ENCODE results near the gene SIGLEC15.
"Not testable (repeated sequence)": the region's sequence is repeated elsewhere in the genome, so short reads cannot be mapped to it uniquely, and the experiment has no call there.

Gene SIGLEC15

DNA sequence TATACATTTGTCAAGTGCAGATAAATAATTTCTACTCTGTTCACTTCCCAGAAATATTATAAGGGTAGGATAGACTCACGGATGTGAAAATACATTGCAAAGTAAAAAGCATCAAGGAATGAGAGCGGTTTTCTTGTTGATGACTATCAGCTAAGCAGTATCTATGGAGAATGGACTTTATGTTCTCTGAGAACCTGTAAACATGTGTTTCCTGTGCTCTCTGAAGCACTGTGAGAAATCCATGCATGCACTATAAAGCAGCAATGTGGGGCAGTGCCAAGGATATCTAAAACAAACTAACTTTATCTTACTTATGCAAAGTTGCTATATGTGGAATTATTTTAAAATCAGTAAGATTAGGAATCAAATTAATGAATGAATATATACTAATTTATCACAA lies 4.4 kb upstream of the SIGLEC15 start:
- no peak for DNase-seq

DNA sequence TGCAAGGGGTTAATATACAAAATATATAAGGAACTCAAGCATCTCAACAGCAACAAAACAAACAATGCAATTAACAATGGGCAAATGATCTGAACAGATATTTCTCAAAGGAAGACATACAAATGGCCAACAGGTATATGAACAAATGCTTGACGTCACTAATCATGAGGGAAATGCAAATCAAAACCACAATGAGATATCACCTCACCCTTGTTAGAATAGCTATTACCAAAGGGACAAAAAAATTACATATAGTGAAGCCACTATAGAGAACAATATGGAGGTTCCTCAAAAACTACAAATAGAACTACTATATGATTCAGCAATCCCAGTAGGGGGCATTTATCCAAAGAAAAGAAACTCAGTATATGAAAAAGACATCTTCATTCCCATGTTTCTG lies 3.8 kb upstream of the SIGLEC15 start:
- no peak for DNase-seq

DNA sequence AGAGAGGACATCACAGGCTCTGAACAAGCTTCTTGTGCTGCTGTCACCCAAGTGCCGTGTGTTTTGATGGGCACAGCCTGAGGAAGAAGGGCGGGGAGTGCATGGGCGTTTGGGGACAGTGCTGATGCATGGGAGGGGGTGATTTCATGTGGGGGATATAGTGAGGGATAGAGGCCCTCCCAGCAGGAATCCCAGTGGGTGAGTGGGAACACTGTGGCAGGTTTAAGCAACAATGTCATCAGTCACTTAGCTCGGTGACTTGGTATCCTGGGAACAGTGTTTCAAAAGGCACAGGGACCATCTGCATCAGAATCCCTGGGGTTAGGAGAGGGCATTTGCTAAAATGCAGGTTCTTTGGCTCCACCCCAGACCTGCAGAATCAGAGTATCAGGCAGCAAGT lies 609 bp downstream of the SIGLEC15 start:
- DNase-seq = no peak

DNA sequence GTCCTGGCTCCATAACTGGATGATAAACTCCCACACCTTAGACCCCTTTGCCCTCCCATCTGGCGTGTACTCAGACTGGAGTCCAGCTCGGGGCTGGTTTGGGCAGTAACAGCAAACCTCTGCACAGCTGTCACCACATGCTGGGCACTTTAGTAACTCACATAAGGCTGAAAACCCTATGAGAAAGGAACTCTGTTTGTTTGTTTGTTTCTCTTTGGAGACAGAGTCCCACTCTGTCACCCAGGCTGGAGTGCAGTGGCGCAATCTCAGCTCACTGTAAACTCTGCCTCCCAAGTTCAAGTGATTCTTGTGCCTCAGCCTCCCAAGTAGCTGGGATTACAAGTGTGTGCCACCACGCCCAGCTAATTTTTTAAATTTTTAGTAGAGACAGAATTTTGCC lies 1.2 kb downstream of the SIGLEC15 start:
- DNase-seq = not testable (repeated sequence)

DNA sequence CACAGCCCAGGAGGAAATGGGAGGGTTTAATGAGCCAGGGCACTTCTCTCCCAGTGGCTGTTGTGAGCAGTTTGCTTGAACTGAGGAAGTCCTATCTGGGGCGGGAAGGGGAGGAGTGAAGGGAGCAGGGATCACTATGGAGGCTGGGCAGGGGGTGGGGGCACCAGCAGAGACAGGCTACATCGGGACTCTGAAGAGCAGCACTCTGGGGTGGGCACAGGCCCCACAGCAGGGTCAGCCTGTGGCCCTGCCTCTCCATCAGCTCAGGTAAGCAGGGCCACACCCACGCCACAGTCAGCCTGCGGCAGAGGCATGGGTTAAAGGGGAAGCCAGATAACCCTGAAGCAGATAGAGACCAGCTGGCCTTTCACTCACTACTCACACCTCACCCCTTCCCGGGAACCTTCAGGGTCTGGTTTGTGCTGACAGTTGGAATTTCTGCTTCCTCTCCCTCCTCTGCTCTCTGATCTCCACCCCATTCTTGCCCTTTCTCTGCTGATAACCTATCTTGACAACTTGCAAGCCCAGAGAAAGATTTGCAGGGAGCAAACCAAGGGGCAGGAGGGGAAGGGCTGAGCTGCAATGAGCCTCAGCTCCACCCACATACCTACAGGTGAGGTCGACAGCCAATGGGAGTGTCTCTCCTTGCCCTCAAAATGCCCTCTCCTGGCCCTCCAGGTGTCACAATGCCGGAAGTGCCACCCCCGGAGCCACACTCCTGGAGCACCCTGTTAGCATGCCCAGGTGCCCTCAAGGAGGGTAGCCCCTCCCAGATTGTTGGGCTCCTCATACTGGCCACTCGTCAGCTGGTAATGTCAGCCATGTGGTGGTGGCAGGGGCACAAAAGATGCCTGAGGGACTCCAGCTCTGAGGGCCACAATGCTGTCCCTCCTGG lies 3.7 kb downstream of the SIGLEC15 start:
- DNase-seq = no peak

DNA sequence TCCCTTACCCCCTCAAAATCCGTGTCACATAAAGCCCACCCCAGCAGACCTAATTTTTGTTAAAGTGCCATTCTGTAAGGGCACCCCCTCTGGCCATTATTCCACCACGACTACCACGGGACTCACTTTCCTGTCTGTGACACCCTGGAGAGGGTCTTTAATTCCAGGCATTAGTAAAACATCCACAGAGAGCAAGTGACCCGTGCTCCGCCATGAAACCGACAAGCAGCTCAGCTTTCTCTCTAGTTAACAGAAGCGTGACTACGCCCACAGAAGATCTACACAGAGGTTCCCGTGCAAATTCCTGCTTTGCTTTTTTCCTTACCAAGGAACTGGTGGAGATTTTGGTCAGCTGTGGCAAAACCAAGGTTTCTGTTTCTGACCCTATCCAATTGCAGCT lies 4.4 kb downstream of the SIGLEC15 start:
- DNase-seq = no peak

DNA sequence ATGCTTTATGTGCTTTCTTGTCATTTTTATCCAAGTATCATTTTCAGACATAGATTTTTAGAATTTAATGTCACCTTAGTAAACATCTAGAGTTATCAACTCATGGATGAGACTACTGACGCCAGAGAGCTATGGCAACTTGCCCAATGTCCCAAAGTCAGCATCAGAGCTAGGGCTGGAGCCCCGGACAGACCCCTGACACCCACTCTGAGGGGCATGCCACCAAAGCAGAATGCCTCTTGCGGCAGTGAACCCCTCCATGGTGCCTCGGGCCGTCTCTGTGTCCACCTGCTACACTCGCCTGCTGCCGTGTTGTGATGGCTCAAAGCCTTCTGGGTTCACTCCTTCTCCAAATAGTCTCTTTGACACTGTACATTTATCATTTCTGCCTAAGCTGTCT lies 5.4 kb downstream of the SIGLEC15 start:
- no peak for DNase-seq

DNA sequence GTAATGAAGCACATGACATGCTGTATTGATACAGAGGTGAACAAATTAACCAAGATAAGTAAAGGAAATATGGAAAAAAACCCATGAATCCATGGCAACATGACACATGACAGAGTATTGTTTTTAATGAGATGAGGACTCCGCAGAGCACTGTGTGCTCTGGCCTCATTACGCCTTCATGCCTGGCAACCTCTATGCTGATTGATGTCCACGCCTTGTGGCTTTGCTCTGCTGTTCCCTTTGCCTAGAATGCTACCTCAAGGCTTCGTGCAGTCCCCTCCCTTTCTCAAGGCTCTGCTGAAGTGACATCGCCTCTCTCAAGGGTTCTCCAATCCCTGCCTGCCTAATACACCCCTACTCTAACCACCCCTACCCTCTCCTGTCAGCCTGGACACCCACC lies 8.4 kb downstream of the SIGLEC15 start:
- no peak for DNase-seq

DNA sequence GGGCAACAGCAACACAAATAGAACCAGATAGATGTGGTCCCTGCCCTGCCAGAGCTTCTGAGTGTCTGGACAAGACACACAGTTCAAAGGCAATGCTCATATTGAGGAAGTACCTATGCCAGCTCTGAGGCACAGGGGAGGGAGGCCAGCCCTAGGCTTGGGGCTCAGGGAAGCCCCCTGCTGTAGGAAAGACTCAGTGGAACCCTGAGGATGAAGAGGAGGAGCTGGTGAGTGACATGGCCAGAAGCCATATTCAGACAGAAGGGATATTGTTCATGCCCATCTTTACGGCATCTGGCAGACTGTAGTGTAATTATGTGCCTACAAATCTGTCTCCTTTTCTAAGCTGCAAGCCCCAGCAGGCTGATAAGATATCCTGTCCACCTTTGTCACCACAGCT lies 8.8 kb downstream of the SIGLEC15 start:
- DNase-seq = peak; percentile 32

DNA sequence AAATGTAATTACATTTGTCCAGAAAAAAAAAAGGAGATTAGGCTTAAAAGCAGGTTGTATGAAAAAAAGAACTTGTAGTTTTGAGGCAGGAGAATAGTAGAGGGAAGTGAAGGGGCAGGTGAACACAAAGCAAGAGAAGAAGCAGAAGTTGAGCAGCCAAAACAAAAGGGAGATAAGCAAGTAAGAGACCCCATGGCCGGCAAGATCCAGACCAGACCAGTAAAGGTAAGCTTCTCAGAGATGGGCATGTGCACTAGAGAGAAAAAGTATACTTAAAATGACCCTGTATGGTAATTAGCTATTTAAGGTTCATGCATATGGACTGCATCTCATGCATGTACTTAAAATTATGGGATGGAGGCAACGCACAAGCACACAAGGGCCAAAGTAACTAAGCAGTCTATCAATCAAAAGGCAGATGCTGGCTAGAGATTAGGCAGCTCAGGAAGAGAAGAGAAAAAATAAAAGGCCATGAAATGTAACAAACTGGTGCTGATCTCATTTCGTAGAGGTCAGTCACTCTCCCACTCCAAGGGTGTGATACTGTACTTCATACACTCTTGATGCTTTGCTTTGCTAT lies 9.7 kb downstream of the SIGLEC15 start:
- DNase-seq = no peak

DNA sequence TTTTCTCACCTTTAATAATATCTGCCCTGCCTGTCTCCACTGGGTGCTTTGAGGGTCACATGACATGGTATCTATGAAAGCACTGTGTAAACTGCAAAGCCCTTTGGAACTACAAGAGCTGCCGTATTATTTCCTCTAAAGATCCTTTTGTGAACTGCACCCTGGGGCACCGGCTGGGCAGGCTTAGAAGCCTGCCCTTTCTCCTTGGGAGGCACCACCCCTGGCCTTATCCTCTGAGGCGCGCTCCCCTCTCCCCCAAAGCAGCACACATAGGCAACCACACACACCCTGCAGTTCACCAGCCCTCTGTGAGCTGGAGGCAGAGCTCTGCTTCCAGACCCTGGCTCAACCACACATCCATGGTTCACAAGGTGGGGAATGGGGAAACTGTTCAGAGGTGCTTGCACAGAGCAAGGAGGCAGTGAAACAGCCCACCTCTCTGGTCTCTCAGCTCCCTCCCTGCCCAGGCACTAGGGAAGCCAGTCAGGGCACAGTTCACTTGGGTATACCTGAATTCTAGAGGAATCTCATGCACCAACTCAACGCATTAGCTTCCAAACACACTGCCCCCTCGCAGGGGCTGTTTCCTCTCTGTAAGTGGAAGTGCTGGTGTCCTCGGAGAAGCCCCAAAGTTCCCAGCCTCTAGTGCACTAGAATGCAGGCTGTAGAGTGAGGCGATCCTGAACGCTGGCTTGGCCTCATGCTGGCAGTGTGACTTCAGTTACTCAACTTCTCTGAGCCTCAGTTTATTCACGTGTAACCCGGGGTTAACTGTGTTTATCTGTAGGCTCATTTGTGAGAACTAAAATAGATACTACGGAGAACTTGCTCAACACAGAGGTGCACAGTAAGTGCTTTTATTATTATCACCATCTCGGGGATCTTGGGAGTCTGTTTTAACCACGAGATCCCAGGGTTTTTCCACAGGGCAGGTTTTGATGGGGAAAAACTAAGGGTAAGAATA lies 11.0 kb downstream of the SIGLEC15 start:
- DNase-seq = no peak

DNA sequence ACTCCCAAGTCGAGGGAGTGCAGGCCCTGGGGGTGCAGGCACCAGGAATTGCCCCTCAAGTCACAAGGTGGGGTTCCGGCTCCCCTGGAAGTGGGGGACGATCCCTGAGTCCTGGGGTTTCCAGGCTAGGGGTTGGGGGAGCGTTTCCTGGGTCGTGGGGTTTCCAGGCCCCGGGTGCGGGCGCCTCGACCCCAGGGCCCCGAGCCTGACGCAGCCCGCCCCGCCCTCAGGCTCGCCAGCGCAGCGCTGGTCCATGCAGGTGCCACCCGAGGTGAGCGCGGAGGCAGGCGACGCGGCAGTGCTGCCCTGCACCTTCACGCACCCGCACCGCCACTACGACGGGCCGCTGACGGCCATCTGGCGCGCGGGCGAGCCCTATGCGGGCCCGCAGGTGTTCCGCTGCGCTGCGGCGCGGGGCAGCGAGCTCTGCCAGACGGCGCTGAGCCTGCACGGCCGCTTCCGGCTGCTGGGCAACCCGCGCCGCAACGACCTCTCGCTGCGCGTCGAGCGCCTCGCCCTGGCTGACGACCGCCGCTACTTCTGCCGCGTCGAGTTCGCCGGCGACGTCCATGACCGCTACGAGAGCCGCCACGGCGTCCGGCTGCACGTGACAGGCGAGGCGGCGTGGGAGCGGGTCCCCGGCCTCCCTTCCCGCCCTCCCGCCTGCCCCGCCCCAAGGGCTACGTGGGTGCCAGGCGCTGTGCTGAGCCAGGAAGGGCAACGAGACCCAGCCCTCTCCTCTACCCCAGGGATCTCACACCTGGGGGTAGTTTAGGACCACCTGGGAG lies 12.0 kb downstream of the SIGLEC15 start:
- DNase-seq = no peak

DNA sequence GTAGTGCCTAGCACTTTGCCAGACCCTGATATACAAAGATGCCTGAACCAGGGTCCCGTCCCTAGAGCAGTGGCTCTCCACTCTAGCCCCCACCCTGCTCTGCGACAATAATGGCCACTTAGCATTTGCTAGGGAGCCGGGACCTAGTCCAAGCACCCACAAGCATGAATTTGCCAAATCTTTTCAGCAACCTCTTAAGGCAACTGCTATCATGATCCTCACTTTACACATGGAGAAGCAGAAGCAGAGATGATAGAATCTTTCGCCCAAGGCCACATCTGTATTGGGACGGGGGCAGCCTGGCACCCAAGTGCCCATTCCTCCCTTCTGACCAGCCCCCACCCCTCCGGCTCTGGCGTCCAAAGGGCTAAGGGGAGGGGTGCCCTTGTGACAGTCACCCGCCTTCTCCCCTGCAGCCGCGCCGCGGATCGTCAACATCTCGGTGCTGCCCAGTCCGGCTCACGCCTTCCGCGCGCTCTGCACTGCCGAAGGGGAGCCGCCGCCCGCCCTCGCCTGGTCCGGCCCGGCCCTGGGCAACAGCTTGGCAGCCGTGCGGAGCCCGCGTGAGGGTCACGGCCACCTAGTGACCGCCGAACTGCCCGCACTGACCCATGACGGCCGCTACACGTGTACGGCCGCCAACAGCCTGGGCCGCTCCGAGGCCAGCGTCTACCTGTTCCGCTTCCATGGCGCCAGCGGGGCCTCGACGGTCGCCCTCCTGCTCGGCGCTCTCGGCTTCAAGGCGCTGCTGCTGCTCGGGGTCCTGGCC lies 13.0 kb downstream of the SIGLEC15 start:
- DNase-seq = peak; percentile 32

DNA sequence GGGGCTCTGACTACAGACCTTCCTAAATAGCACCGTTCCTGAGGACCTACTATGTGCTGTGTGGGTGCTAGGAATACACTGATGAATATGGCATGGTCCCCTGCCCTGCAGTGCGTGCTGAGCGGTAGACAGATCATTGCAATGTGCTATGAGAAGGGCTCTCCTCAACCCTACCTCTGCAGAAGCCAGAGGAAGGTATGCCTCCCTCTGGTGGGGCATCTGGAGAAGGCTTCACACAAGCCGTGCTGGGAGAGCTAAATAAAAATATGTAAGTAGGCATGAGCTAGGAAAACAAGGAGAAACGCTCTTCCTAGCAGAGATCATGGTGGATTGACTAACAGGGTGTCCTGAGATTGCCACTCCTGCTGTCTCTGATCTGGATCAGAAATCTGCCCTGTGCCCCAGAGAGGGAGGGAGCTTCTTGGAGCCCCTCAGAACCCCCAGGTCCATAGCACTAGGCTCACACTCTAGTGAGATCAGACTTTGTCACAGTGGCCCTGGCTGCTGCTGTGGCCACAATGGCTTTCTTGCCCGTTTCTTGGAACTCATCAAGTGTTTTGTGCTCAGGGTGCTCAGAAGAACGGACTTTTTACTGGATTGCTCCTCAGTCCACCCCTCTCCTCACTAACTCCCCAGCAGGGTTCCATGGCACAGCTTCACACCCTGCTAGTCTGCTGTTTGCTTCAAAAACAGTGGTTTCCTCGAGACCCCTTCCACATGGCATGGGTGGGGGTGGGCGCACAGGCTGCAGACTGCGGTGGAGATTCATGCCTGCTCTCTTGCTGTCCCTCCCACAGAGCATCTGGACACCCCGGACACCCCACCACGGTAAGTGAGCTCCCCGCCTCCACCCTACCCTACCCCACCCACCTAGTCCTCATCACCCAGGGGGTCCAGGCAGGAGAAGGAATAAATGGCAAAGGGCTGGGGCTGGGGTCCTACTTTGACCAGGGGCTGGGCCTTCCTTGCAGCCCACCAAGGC lies 14.2 kb downstream of the SIGLEC15 start:
- DNase-seq = peak; percentile 35

DNA sequence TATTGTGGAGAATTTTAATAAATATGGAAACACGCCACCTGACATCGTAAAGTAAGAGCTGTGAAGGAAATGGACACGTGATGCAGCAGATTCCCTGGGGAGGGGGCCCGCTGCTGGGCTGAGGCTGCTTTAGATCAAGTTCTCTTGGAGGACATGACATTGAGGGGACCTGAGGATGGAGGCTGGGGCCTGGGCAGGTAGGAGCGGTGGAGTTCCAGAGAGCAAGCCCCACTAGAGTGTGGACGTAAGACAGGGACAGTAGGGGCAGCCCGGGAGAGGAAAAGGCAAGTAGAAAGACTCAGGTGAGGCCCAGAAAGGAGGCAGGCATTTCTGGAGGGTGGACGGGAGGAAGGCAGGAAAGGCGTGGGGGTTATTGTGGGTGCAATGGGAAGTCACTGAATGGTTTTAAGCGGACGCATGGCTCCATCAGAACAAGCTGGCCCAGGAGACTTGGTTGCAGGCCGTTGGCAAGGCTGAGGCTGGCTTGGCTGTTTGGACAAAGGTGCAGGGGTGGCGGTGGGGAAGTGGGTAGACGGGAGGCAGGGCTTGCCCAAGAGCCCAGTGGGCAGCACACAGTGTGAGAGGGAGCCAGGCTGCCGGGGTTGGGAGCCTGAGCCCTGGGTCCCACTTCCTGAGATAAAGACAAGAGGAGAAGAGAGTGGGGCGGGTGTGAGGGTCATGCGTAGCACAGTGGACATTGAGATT lies 15.7 kb downstream of the SIGLEC15 start:
- DNase-seq = no peak

DNA sequence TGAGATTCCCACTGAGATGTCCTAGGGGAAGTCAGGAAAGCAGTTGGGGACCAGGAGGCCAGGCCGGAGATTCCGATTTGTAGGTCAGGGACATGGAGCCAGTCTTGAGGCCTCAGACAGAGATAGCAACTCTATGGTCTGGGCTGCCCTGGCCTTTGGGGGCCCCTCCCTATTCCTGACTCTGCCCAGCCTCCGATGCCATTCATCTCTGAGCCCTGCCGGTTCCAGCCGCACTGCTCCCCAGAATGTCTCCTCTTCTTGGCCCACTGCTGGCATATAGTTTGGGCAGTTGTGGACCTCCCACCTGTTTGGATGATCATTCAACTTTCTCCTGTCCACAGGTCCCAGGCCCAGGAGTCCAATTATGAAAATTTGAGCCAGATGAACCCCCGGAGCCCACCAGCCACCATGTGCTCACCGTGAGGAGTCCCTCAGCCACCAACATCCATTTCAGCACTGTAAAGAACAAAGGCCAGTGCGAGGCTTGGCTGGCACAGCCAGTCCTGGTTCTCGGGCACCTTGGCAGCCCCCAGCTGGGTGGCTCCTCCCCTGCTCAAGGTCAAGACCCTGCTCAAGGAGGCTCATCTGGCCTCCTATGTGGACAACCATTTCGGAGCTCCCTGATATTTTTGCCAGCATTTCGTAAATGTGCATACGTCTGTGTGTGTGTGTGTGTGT lies 16.4 kb downstream of the SIGLEC15 start:
- no peak for DNase-seq

DNA sequence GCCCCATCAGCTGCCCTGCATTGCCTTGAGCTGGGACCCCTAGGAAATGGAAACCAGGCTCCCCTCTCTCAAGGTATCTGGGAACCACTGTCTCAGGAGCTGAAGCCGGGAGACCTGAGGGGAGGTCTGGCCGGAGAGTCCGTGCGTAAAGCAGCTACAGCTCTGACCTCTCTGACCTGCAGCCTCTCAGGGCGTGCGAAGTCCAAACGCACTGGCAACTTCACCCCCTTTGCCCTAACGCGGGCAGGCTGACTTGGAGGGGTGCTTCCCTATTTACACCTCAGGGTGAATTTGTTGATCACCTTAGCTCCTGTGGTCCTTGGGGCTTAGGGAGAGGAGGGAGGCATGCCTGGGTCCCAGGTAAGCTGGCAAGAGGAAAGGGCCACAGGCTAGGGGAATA lies 17.5 kb downstream of the SIGLEC15 start:
- DNase-seq = no peak

DNA sequence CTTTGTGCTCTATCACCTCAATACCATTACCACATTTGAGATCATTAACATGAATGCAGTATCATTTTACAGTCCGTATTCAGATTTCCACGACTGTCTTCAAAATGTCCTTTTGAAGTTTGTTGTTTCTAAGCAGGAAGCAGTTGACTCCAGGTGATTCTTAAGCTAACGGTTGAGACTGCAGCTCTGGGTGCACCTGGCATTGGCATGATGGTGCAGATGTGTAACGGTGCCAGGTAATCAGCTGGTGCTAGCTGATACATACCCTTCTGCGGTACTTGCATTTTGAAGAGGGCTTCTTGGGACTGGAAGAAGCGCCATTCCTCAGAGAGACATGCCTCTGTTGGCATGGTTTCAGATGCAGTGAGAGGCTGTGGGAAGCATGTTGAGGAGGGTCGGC lies 19.5 kb downstream of the SIGLEC15 start:
- peak; percentile 74 for DNase-seq

DNA sequence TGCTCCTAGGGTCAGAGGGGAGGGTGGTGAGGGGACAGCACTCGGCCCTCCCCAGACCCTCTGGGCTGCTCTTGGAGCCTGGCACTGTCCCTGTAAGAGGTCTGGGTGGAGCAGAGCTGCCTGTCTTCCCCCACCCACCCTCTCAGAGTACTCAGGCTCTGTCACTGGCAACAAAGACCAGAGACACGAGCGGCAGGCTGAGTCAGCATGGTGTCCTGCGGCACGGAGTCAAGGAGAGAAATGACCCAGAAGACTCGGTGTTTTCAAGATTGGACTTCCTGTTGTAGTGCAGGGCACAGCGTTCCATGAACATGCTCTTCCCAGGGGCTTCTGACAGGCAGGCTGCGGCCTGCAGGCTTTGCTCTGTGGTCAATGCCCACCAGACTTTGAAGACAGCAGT lies 19.9 kb downstream of the SIGLEC15 start:
- DNase-seq = no peak
